Activated CD8-positive, alpha-beta T cell treated with anti-CD3 and anti-CD28 coated beads for 36 hours (primary cell): ENCODE data around the gene DACH2. TPM values are rescaled to one million over a fixed set of nuclear protein-coding genes. Genes with fewer than 3 reads are reported as not detected.

ENCODE experiments used
- ATAC-seq: fragments of 200-7000 bp; cut with Tn5 transposase; one replicate; pipeline ENCODE4 v1.10.0; 2021; ENCODE audit warnings: mild to moderate bottlenecking, moderate library complexity
- CTCF ChIA-PET: fragments of 350-600 bp; sonication (Branson Sonifier 250); formaldehyde crosslinking; loops from one replicate; lab custom pipeline; 2021; ENCODE audit warnings: antibody characterized with exemption; lab: Charles Lee
- POLR2A ChIA-PET: fragments of 350-600 bp; sonication (Branson Sonifier 250); formaldehyde crosslinking; loops from one replicate; lab custom pipeline; 2021; ENCODE audit warnings: antibody characterized with exemption; lab: Charles Lee
- DNase-seq: peaks from one replicate; pipeline ENCODE4 v3.0.0-alpha.2; 2020
- H3K27ac Mint-ChIP-seq: one replicate; pipeline ENCODE4 v1.8.0; 2021; ENCODE audit warnings: mild to moderate bottlenecking, mixed read lengths
- H3K27me3 Mint-ChIP-seq: one replicate; pipeline ENCODE4 v1.8.0; 2021; ENCODE audit warnings: mixed read lengths
- H3K36me3 Mint-ChIP-seq: one replicate; pipeline ENCODE4 v1.8.0; 2021; ENCODE audit warnings: low read depth, mixed read lengths
- H3K4me1 Mint-ChIP-seq: one replicate; pipeline ENCODE4 v1.8.0; 2021; ENCODE audit warnings: low read depth, mixed read lengths
- H3K4me3 Mint-ChIP-seq: one replicate; pipeline ENCODE4 v1.8.0; 2021; ENCODE audit warnings: mild to moderate bottlenecking, moderate library complexity, mixed read lengths
- H3K9me3 Mint-ChIP-seq: one replicate; pipeline ENCODE4 v1.8.0; 2021; ENCODE audit warnings: mixed read lengths
- intact Hi-C: fragments of 100-400 bp; cut with micrococcal nuclease; formaldehyde crosslinking; loops from one replicate; pipeline ENCODE4 v1.10.0; 2022
- total RNA-seq, 2 experiments: library from RNA; stranded (reverse); gene quantifications; one replicate each; pipeline ENCODE4 v1.2.3, GENCODE V29; 2021
- TF ChIP-seq, protein P1 (sequence below): fragments of 200-600 bp; IDR thresholded peaks from one replicate; pipeline ENCODE4 v1.8.0; 2022; ENCODE audit warnings: antibody characterized with exemption, mild to moderate bottlenecking

Gene DACH2
- total RNA-seq, result not detected

DNA sequence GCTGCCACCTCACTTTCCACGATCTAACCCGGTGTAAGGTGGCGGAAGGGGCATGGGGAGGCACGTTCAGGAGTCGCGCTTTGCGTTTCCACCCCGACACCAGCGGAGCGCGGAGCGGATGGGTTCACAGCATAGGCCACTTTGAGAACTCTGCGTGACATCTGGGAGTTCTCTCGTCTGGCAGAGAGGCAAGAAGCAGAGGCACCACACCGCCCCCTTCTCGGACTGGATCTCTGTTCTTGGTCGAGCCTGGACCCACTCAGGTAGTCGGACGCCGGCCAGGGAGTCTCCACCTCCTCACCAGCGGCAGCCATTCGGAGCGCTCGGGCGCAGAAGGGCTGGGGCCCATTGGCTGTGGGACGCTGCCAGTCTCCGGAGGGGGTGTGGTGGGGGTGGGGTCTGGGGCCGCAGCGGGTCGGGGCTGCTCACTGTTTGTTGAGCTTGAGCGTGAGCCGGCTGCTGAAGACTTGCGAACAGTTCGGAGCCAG is at the start of gene DACH2:
TSS of gene DACH2 (plus strand) at position 428 of the 488 bp plus-strand sequence.
- Mint-ChIP-seq H3K27ac (no peak within 1 kb of the TSS), H3K4me1 (peaks cover 8% of the 10 kb centered on the region), H3K27me3 (peaks cover 23% of the 10 kb centered on the region), H3K9me3 (no peaks in the 10 kb centered on the region), H3K36me3 (no peaks in the 10 kb centered on the region), H3K4me3 (peak within 1 kb of the TSS; percentile 63)
- POLR2A ChIA-PET, result no interaction called here
- DNase-seq (peak; percentile 31), ATAC-seq (peak; percentile 89)
- TF ChIP-seq, protein P1, sequence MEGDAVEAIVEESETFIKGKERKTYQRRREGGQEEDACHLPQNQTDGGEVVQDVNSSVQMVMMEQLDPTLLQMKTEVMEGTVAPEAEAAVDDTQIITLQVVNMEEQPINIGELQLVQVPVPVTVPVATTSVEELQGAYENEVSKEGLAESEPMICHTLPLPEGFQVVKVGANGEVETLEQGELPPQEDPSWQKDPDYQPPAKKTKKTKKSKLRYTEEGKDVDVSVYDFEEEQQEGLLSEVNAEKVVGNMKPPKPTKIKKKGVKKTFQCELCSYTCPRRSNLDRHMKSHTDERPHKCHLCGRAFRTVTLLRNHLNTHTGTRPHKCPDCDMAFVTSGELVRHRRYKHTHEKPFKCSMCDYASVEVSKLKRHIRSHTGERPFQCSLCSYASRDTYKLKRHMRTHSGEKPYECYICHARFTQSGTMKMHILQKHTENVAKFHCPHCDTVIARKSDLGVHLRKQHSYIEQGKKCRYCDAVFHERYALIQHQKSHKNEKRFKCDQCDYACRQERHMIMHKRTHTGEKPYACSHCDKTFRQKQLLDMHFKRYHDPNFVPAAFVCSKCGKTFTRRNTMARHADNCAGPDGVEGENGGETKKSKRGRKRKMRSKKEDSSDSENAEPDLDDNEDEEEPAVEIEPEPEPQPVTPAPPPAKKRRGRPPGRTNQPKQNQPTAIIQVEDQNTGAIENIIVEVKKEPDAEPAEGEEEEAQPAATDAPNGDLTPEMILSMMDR, result no peak
- intact Hi-C loops, result no loop called here
- CTCF ChIA-PET, result no interaction called here

DNA sequence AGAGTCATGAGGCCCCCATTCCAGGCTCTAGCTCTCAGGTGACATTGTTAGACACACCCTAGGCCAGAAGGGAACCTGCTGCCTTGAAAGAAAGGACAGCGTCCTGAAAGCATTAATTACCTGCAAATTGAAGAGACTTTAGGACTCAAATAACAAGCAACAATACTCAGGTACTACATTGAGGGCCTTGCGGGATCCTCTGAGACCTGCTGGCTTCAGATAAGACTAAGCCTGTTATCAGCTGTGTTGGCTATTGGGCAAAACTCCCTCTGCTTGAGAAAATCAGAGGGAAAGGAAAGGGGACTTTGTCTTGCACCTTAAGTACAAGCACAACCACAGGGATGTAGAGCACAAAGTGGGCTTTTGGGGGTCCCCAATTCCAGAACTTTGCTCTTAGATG is 45.9 kb upstream of the DACH2 start:
- intact Hi-C loops, result no loop called here
- Mint-ChIP-seq H3K4me3 (no peak overlapping the region), H3K27me3 (no peaks in the 10 kb centered on the region), H3K4me1 (no peaks in the 10 kb centered on the region), H3K9me3 (no peaks in the 10 kb centered on the region), H3K36me3 (no peaks in the 10 kb centered on the region), H3K27ac (no peak overlapping the region)
- TF ChIP-seq, protein P1, result no peak
- DNase-seq (no peak), ATAC-seq (no peak)
- ChIA-PET POLR2A (no interaction called here), CTCF (no interaction called here)

DNA sequence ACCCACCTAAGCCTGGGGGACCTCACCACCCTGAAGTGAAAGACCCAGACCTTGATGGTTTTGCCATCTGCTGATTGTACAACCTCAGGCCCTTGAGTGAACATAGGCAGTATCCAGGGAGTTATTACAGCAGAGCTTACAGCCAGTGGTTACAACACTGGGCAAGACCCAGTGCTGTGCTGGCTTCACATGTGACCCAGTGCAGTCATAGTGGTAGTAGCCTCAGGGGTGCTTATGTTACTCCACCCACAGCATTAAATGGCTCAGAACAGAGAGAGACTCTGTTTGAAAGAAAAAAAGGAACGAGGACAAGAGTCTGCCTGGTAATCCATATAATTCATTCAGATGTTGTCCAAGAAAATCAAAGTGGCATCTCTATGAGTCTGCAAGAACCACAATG is 45.2 kb upstream of the DACH2 start:
- Mint-ChIP-seq H3K4me3 (no peak overlapping the region), H3K36me3 (no peaks in the 10 kb centered on the region), H3K4me1 (no peaks in the 10 kb centered on the region), H3K27me3 (no peaks in the 10 kb centered on the region), H3K9me3 (no peaks in the 10 kb centered on the region), H3K27ac (no peak overlapping the region)
- TF ChIP-seq, protein P1, result no peak
- intact Hi-C loops, result no loop called here
- DNase-seq, result no peak
- no peak for ATAC-seq
- POLR2A ChIA-PET, result no interaction called here
- CTCF ChIA-PET, result no interaction called here

DNA sequence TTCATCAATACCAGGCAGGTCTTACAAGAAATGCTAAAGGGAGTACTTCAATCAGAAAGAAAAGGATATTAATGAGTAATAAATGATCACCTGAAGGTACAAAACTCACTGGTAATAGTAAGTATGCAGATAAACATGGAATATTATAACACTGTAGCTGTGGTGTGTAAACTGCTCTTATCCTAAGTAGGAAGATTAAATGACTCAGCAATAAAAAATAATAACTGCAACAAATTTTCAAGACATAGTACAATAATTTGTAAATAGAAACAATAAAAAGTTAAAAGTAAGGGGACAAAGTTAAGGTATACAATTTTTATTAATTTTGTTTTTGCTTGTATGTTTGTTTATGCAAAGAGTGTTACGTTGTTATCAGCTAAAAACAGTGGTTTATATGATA is 43.7 kb upstream of the DACH2 start:
- POLR2A ChIA-PET, result no interaction called here
- intact Hi-C loops, result no loop called here
- H3K4me3 Mint-ChIP-seq, result no peak overlapping the region
- no peaks in the 10 kb centered on the region for H3K9me3 Mint-ChIP-seq
- no peaks in the 10 kb centered on the region for H3K4me1 Mint-ChIP-seq
- H3K27ac Mint-ChIP-seq, result no peak overlapping the region
- H3K27me3 Mint-ChIP-seq, result no peaks in the 10 kb centered on the region
- no peak for DNase-seq
- TF ChIP-seq, protein P1, result no peak
- no peak for ATAC-seq
- CTCF ChIA-PET, result no interaction called here
- no peaks in the 10 kb centered on the region for H3K36me3 Mint-ChIP-seq

DNA sequence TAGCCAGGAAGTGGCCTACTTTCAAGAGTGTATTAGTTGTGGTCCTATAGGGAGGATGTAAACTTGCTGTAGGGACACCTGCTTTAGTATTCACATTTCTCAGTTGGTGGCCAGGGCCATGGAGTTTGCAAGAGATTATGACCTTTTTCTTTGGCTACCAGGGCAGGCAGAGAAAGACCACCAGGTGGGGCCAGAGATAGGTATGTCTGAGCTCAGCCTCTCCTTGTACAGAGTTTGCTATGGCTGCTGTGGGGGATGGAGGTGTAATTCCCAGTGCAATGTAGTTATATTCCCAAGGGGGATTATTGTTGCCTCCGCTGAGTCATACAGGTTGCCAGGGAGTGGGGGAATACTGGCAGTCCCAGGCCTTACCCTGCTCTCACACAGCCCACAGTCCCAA is 26.3 kb upstream of the DACH2 start:
- H3K9me3 Mint-ChIP-seq, result peaks cover 2% of the 10 kb centered on the region
- intact Hi-C loops, result no loop called here
- H3K4me1 Mint-ChIP-seq, result no peaks in the 10 kb centered on the region
- H3K36me3 Mint-ChIP-seq, result no peaks in the 10 kb centered on the region
- H3K4me3 Mint-ChIP-seq, result no peak overlapping the region
- peaks cover 1% of the 10 kb centered on the region for H3K27me3 Mint-ChIP-seq
- ChIA-PET POLR2A (no interaction called here), CTCF (no interaction called here)
- TF ChIP-seq, protein P1, result no peak
- ATAC-seq (no peak), DNase-seq (no peak)
- H3K27ac Mint-ChIP-seq, result no peak overlapping the region
